Right atrium auricular region (tissue), 2 donors: ENCODE data around the gene FCHSD2. TPM values are rescaled to one million over a fixed set of nuclear protein-coding genes. Genes with fewer than 3 reads are reported as not detected.

Experiments used
- DNase-seq: peaks from one replicate; pipeline ENCODE4 v3.0.0-alpha.2; 2019; ENCODE audit warnings: low spot score
- H3K27ac ChIP-seq, 2 donors: fragments of 200-600 bp; sonication (generic); 1 replicate in 1 of 2; 2 replicates in 1 of 2; pipeline ENCODE4 v1.5.1; 2016 to 2019
- H3K27me3 ChIP-seq, 2 donors: fragments of 200-600 bp; sonication (generic); one replicate each; pipeline versions ENCODE4 v1.5.1 to v1.6.0; 2017 to 2019
- H3K36me3 ChIP-seq: fragments of 200-600 bp; sonication (generic); one replicate; pipeline ENCODE4 v1.5.1; 2016
- H3K4me1 ChIP-seq, 2 donors: fragments of 200-600 bp; sonication (generic); one replicate each; pipeline versions ENCODE4 v1.5.1 to v1.6.0; 2017 to 2019
- H3K4me3 ChIP-seq, 2 donors: fragments of 200-600 bp; sonication (generic); 1 replicate in 1 of 2; 2 replicates in 1 of 2; pipeline ENCODE4 v1.5.1; 2017 to 2019; ENCODE audit warnings: mild to moderate bottlenecking in 1 of 2, moderate library complexity in 1 of 2
- H3K9me3 ChIP-seq, 2 donors: fragments of 200-600 bp; sonication (generic); one replicate each; pipeline ENCODE4 v1.5.1; 2019
- total RNA-seq, 2 donors: library from RNA; depleted of rRNA; stranded (reverse); fragments of >200 nt; gene quantifications; one replicate each; pipeline ENCODE4 v1.1.0, GENCODE V29; 2016
- TF ChIP-seq, protein P1 (sequence below), 2 donors: fragments of 200-600 bp; sonication (generic); IDR thresholded peaks; one replicate each; pipeline ENCODE4 v1.5.1; 2019; ENCODE audit warnings: antibody characterized with exemption in 2 of 2

Gene FCHSD2
- total RNA-seq, 2 donors from 2014 or later, result 23.9 to 24.0 TPM

DNA sequence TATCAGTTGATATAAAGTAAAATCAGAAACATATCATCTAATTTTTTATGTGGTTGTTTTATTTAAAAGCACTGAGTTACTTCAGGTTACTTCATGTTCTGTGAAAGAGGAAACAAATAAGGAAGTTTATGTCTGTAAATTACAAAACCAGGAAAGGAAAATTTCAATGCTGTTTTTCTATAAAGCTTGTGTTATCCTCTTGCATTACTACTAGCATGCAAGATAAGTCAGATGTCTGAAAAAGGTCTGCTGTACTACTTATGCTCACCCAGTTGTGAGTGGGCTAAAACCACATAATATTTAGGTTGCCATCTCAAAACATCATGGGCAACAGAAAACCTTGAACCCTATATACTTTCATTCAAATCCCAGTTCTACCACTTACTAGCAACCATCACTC, 206.4 kb downstream of the FCHSD2 start:
- TF ChIP-seq, protein P1, sequence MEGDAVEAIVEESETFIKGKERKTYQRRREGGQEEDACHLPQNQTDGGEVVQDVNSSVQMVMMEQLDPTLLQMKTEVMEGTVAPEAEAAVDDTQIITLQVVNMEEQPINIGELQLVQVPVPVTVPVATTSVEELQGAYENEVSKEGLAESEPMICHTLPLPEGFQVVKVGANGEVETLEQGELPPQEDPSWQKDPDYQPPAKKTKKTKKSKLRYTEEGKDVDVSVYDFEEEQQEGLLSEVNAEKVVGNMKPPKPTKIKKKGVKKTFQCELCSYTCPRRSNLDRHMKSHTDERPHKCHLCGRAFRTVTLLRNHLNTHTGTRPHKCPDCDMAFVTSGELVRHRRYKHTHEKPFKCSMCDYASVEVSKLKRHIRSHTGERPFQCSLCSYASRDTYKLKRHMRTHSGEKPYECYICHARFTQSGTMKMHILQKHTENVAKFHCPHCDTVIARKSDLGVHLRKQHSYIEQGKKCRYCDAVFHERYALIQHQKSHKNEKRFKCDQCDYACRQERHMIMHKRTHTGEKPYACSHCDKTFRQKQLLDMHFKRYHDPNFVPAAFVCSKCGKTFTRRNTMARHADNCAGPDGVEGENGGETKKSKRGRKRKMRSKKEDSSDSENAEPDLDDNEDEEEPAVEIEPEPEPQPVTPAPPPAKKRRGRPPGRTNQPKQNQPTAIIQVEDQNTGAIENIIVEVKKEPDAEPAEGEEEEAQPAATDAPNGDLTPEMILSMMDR (IDR thresholded peaks at IDR 0.05), result no peak
- H3K9me3 ChIP-seq, result no peaks in the 10 kb centered on the region
- peaks cover 0 to 31% of the 10 kb centered on the region in 2 donors for H3K4me1 ChIP-seq
- H3K36me3 ChIP-seq, result no peaks in the 10 kb centered on the region
- H3K4me3 ChIP-seq, result no peak overlapping the region
- no peak for DNase-seq
- no peaks in the 10 kb centered on the region for H3K27me3 ChIP-seq
- H3K27ac ChIP-seq, result no peak overlapping the region

DNA sequence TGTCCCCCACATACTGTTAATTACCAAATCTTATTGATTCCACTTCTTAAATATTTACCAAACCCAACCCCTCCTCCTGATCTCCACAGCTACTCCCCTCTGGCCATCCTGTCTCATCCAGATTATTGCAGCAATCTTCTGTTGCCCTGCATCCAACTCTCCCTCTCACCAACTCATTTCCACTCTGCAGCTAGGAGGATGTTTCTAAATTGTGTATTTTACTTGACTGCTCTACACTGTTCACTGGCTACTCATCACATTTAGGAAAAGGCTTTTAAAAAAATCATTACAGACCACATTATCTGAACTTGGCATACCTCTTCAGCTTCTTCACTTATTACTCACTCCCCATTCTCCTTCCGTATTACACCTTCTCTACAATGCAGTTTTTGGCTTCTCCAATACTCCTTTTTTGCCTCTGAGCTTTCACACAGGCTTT, 210.0 kb downstream of the FCHSD2 start:
- Histone ChIP-seq H3K4me1 (peaks cover 0 to 37% of the 10 kb centered on the region in 2 donors), H3K4me3 (no peak overlapping the region), H3K27ac (no peak overlapping the region), H3K9me3 (no peaks in the 10 kb centered on the region), H3K36me3 (no peaks in the 10 kb centered on the region), H3K27me3 (no peaks in the 10 kb centered on the region)
- DNase-seq, result no peak
- TF ChIP-seq, protein P1 (IDR thresholded peaks at IDR 0.05), result no peak

DNA sequence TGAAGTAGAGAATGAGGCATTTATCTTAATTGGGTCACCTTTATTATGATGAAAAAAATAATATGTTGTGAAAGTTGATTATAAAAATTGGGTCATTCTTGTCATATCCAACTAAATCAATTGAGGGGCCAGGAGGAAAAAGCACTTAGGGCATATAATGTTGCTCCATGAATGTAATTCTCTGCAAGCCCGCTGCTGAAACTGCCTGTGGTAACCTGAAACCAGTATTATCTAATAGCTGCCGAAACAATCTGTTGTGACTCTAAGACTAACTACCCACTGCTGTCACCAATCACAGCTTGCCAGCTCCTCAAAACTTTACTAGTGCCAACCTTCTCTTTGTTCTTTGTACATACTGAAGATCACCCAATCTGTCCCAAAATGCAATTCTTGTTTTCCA, 212.1 kb downstream of the FCHSD2 start:
- Histone ChIP-seq H3K36me3 (no peaks in the 10 kb centered on the region), H3K4me1 (peaks cover 0 to 24% of the 10 kb centered on the region in 2 donors), H3K27me3 (no peaks in the 10 kb centered on the region), H3K4me3 (no peak overlapping the region), H3K9me3 (no peaks in the 10 kb centered on the region), H3K27ac (no peak overlapping the region)
- DNase-seq, result no peak
- TF ChIP-seq, protein P1 (IDR thresholded peaks at IDR 0.05), result no peak

DNA sequence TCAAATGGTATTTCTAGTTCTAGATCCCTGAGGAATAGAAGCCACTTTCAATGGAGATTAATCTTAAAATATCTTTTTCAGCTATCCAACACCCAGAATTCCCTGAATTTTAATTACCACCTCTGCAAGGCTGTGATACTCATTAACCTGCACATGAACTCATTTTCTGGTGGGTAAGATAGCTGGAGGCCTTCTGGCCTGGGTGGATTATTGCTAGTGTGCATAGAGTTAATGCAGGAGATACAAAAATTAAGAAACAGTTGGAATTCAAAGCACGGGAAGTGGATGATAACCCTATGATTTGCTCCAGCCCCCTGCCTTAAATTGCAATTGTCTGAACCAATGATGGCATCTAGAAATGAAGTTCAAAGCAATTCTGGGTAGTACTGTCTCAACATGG, 212.9 kb downstream of the FCHSD2 start:
- no peak for DNase-seq
- no peak overlapping the region for H3K4me3 ChIP-seq
- H3K36me3 ChIP-seq, result no peaks in the 10 kb centered on the region
- TF ChIP-seq, protein P1 (IDR thresholded peaks at IDR 0.05), result no peak
- H3K27ac ChIP-seq, result no peak overlapping the region
- H3K27me3 ChIP-seq, result no peaks in the 10 kb centered on the region
- peaks cover 0 to 26% of the 10 kb centered on the region in 2 donors for H3K4me1 ChIP-seq
- no peaks in the 10 kb centered on the region for H3K9me3 ChIP-seq

DNA sequence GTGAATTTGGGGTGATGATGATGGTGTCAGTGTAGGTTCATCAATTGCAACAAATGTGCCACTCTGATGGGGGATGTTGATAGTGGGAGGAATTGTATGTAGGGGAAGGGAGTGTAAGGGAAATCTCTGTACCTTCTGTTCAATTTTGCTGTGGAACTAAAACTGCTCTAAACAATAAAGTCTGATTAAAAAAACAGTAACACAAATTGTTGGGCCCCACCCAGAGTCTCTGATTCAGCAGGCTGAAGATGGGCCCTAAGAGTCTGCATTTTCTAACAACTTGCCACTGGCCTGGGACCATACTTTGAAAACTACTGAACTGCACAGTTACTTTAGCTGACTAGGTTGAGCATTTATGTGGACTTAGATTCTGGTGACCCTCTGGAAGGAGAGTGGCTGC, 214.7 kb downstream of the FCHSD2 start:
- no peaks in the 10 kb centered on the region for H3K36me3 ChIP-seq
- no peak overlapping the region for H3K4me3 ChIP-seq
- H3K27ac ChIP-seq, result no peak overlapping the region
- peaks cover 0 to 24% of the 10 kb centered on the region in 2 donors for H3K4me1 ChIP-seq
- DNase-seq, result no peak
- no peaks in the 10 kb centered on the region for H3K27me3 ChIP-seq
- TF ChIP-seq, protein P1 (IDR thresholded peaks at IDR 0.05), result no peak
- H3K9me3 ChIP-seq, result no peaks in the 10 kb centered on the region

DNA sequence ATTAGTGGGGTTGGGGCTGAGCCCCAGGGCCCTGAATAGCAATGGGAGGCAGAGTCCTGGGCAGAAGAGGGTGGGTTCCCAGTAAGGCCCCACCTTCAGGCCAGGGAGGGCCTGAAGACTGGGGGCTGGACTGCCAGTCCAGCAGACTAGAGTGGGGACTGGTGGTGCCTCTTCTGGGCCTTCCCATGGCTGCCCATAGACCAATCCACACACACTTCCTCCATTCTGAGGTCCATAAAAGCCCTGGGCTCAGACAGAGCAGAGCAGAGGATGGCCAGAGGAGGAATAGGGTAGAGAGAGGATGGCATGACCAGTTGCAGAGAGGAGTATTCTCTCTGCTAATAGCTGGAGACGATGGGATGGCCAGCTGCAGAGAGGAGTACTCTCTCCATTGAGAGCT, 216.0 kb downstream of the FCHSD2 start:
- TF ChIP-seq, protein P1 (IDR thresholded peaks at IDR 0.05), result no peak
- Histone ChIP-seq H3K27me3 (no peaks in the 10 kb centered on the region), H3K4me1 (peaks cover 0 to 28% of the 10 kb centered on the region in 2 donors), H3K9me3 (no peaks in the 10 kb centered on the region), H3K36me3 (peaks cover 5% of the 10 kb centered on the region), H3K27ac (no peak overlapping the region), H3K4me3 (no peak overlapping the region)
- no peak for DNase-seq
